H1 (cell line): ENCODE data around the gene CACNA1G. TPM values are rescaled to one million over a fixed set of nuclear protein-coding genes. Genes with fewer than 3 reads are reported as not detected.

ENCODE experiments used
- CTCF ChIA-PET: fragments of 300-600 bp; sonication (Branson Sonifier 250); formaldehyde crosslinking; loops from one replicate; lab custom pipeline; 2021; ENCODE audit not compliant: partially characterized antibody; lab: Charles Lee
- POLR2A ChIA-PET: fragments of 300-600 bp; sonication (Branson Sonifier 250); formaldehyde crosslinking; loops from one replicate; lab custom pipeline; 2021; ENCODE audit warnings: inconsistent platforms; ENCODE audit not compliant: partially characterized antibody; lab: Charles Lee
- DNase-seq, 2 experiments: peaks; one replicate each; pipeline versions ENCODE4 v3.0.0 to v3.0.0-alpha.2; 2010 to 2022; ENCODE audit warnings: low spot score in 2 of 2, low read depth in 1 of 2, mixed read lengths in 1 of 2
- FAIRE-seq: peaks from 2 replicates; lab custom pipeline; 2011; peaks lifted over from hg19 to GRCh38; lab: Jason Lieb, UNC
- H2AFZ ChIP-seq: 2 replicates; pipeline ENCODE4 v1.8.1; 2012; ENCODE audit warnings: low read length, inconsistent platforms
- H2AK5ac ChIP-seq: 2 replicates; pipeline ENCODE4 v1.6.1; 2013; ENCODE audit warnings: low read depth, low read length
- H2BK120ac ChIP-seq: replicated peaks from 2 replicates; pipeline ENCODE3; 2013; ENCODE audit warnings: low read depth, low read length, inconsistent platforms
- H2BK12ac ChIP-seq: 2 replicates; pipeline ENCODE4 v1.6.1; 2013; ENCODE audit warnings: low read depth, low read length
- H2BK15ac ChIP-seq: 2 replicates; pipeline ENCODE4 v1.6.1; 2013; ENCODE audit warnings: low read length
- H2BK20ac ChIP-seq: 2 replicates; pipeline ENCODE4 v1.6.1; 2013; ENCODE audit warnings: low read length
- H2BK5ac ChIP-seq: 2 replicates; pipeline ENCODE4 v1.6.1; 2013; ENCODE audit warnings: low read depth, low read length
- H3K14ac ChIP-seq: 2 replicates; pipeline ENCODE4 v1.6.1; 2013; ENCODE audit warnings: inconsistent platforms; ENCODE audit not compliant: insufficient read length
- H3K18ac ChIP-seq: 2 replicates; pipeline ENCODE4 v1.6.1; 2013; ENCODE audit warnings: low read length; ENCODE audit errors: extremely low read depth
- H3K23ac ChIP-seq: 2 replicates; pipeline ENCODE4 v1.6.1; 2013; ENCODE audit warnings: inconsistent platforms; ENCODE audit not compliant: insufficient read length
- H3K23me2 ChIP-seq: 2 replicates; pipeline ENCODE4 v1.6.1; 2013; ENCODE audit warnings: low read depth, low read length
- H3K27ac ChIP-seq: 2 replicates; pipeline ENCODE4 v1.6.1; 2011; ENCODE audit warnings: low read depth, low read length, inconsistent platforms
- H3K27me3 ChIP-seq, 4 experiments: replicated peaks in 1 of 4; 1 replicate in 1 of 4; 2 replicates in 3 of 4; pipeline versions ENCODE4 v1.6.1 to v1.8.1; 2011 to 2013; ENCODE audit warnings: low read length in 3 of 4, mild to moderate bottlenecking in 3 of 4, inconsistent platforms in 2 of 4, mixed read lengths in 2 of 4, moderate library complexity in 1 of 4; ENCODE audit not compliant: control insufficient read depth in 3 of 4, insufficient read depth in 3 of 4; ENCODE audit errors: extremely low read depth in 1 of 4
- H3K36me3 ChIP-seq, 4 experiments: 2 replicates each; pipeline versions ENCODE4 v1.6.1 to v1.8.1; 2011 to 2013; ENCODE audit warnings: mild to moderate bottlenecking in 4 of 4, low read length in 3 of 4, moderate library complexity in 2 of 4, control low read depth in 1 of 4, inconsistent platforms in 1 of 4; ENCODE audit not compliant: insufficient read depth in 4 of 4, control insufficient read depth in 2 of 4
- H3K4ac ChIP-seq: replicated peaks from 2 replicates; pipeline ENCODE3; 2013; ENCODE audit warnings: low read length, low read depth, mixed read lengths, inconsistent platforms; ENCODE audit not compliant: insufficient read length
- H3K4me1 ChIP-seq, 4 experiments: replicated peaks in 1 of 4; 1 replicate in 1 of 4; 2 replicates in 3 of 4; pipeline versions ENCODE4 v1.6.1 to v1.8.1; 2011 to 2013; ENCODE audit warnings: low read length in 3 of 4, inconsistent platforms in 2 of 4, mixed read lengths in 1 of 4; ENCODE audit not compliant: insufficient read depth in 4 of 4, control insufficient read depth in 3 of 4
- H3K4me2 ChIP-seq, 2 experiments: 2 replicates each; pipeline versions ENCODE4 v1.6.1 to v1.8.1; 2011 to 2013; ENCODE audit warnings: low read depth in 2 of 2, low read length in 2 of 2, control low read depth in 1 of 2, inconsistent platforms in 1 of 2, mild to moderate bottlenecking in 1 of 2; ENCODE audit not compliant: insufficient read depth in 1 of 2
- H3K4me3 ChIP-seq, 4 experiments: fragments of 200-600, 300-600 bp in 1 of 4; sonication (generic), shearing (Covaris generic), sonication (Bioruptor Twin) in 1 of 4; 2 replicates each; pipeline versions ENCODE4 v1.5.1 to v1.8.1; 2011 to 2016; ENCODE audit warnings: low read length in 4 of 4, low read depth in 3 of 4, control low read depth in 2 of 4, inconsistent platforms in 2 of 4, mild to moderate bottlenecking in 2 of 4, mixed read lengths in 1 of 4, moderate library complexity in 1 of 4; ENCODE audit not compliant: insufficient read depth in 2 of 4; ENCODE audit errors: extremely low read depth in 1 of 4
- H3K56ac ChIP-seq: replicated peaks from 2 replicates; pipeline ENCODE3; 2013; ENCODE audit warnings: low read depth, mild to moderate bottlenecking, mixed read lengths, low read length, inconsistent platforms; ENCODE audit not compliant: insufficient read length
- H3K79me1 ChIP-seq: 2 replicates; pipeline ENCODE4 v1.6.1; 2013; ENCODE audit warnings: low read depth, low read length, control low read depth
- H3K79me2 ChIP-seq, 2 experiments: 2 replicates each; pipeline versions ENCODE4 v1.6.1 to v1.8.1; 2012 to 2013; ENCODE audit warnings: low read length in 2 of 2, mild to moderate bottlenecking in 2 of 2, inconsistent platforms in 1 of 2; ENCODE audit not compliant: insufficient read depth in 2 of 2, control insufficient read depth in 1 of 2
- H3K9ac ChIP-seq, 4 experiments: replicated peaks in 1 of 4; 1 replicate in 1 of 4; 2 replicates in 3 of 4; pipeline versions ENCODE4 v1.6.1 to v1.8.1; 2011 to 2013; ENCODE audit warnings: low read depth in 3 of 4, low read length in 3 of 4, control low read depth in 2 of 4, mild to moderate bottlenecking in 2 of 4, moderate library complexity in 2 of 4, inconsistent platforms in 1 of 4; ENCODE audit errors: extremely low read depth in 1 of 4
- H3K9me3 ChIP-seq, 2 experiments: 2 replicates each; pipeline versions ENCODE4 v1.6.1 to v1.8.1; 2012 to 2013; ENCODE audit warnings: mild to moderate bottlenecking in 2 of 2, moderate library complexity in 2 of 2, control low read depth in 1 of 2, inconsistent platforms in 1 of 2, low read depth in 1 of 2, low read length in 1 of 2, mixed read lengths in 1 of 2; ENCODE audit not compliant: insufficient read depth in 2 of 2
- H4K20me1 ChIP-seq, 2 experiments: replicated peaks in 1 of 2; 2 replicates each; pipeline versions ENCODE3 to v1.8.1; 2011 to 2013; ENCODE audit warnings: inconsistent platforms in 2 of 2, low read length in 2 of 2, mild to moderate bottlenecking in 1 of 2; ENCODE audit not compliant: insufficient read depth in 2 of 2, control insufficient read depth in 1 of 2
- H4K5ac ChIP-seq: 2 replicates; pipeline ENCODE4 v1.6.1; 2013; ENCODE audit warnings: low read length, low read depth, mixed read lengths, inconsistent platforms; ENCODE audit not compliant: insufficient read length
- H4K8ac ChIP-seq: 2 replicates; pipeline ENCODE4 v1.8.0; 2013; ENCODE audit warnings: mild to moderate bottlenecking, moderate library complexity, low read length, inconsistent platforms; ENCODE audit not compliant: insufficient read depth; ENCODE audit errors: extremely low read depth
- H4K91ac ChIP-seq: replicated peaks from 2 replicates; pipeline ENCODE3; 2013; ENCODE audit warnings: low read length, mixed read lengths, inconsistent platforms; ENCODE audit not compliant: insufficient read length
- ATF3 ChIP-seq: IDR thresholded peaks from 2 replicates; pipeline ENCODE4 v1.6.1; 2011; ENCODE audit warnings: low read depth, mild to moderate bottlenecking, low read length; ENCODE audit not compliant: insufficient read depth
- BCL11A ChIP-seq, 2 experiments: IDR thresholded peaks; one replicate each; pipeline ENCODE4 v1.6.1; 2011; ENCODE audit warnings: low read depth in 2 of 2, low read length in 2 of 2, mild to moderate bottlenecking in 2 of 2
- CHD2 ChIP-seq: IDR thresholded peaks from 2 replicates; pipeline ENCODE4 v1.6.1; 2012; ENCODE audit warnings: low read length, improper control_type of control experiment
- CTBP2 ChIP-seq: IDR thresholded peaks from 2 replicates; pipeline ENCODE4 v1.7.0; 2011; ENCODE audit warnings: borderline replicate concordance, mild to moderate bottlenecking, moderate library complexity, mixed read lengths, low read length; ENCODE audit not compliant: insufficient read depth, insufficient read length
- GTF2F1 ChIP-seq: IDR thresholded peaks from 2 replicates; pipeline ENCODE4 v1.6.1; 2012; ENCODE audit warnings: low read depth, low read length, improper control_type of control experiment, borderline replicate concordance
- HDAC2 ChIP-seq, 2 experiments: fragments of 300-600 bp in 1 of 2; sonication (generic) in 1 of 2; IDR thresholded peaks; 2 replicates each; pipeline ENCODE4 v1.6.1; 2011 to 2012; ENCODE audit warnings: low read depth in 2 of 2, low read length in 2 of 2, mild to moderate bottlenecking in 2 of 2, moderate library complexity in 2 of 2, borderline replicate concordance in 1 of 2, inconsistent platforms in 1 of 2
- HDAC6 ChIP-seq: IDR thresholded peaks from one replicate; pipeline ENCODE4 v1.7.1; 2012; ENCODE audit warnings: low read depth, mild to moderate bottlenecking, inconsistent platforms, low read length, moderate library complexity
- KDM1A ChIP-seq: fragments of 200-600, 300-600 bp; sonication (generic); IDR thresholded peaks from 2 replicates; pipeline ENCODE4 v1.7.1; 2016; ENCODE audit warnings: mild to moderate bottlenecking, low read length, borderline replicate concordance
- KDM4A ChIP-seq: IDR thresholded peaks from one replicate; pipeline ENCODE4 v1.7.1; 2012; ENCODE audit warnings: low read depth, mild to moderate bottlenecking, moderate library complexity, low read length, inconsistent platforms; ENCODE audit not compliant: severe bottlenecking
- PHF8 ChIP-seq: fragments of 200-600 bp; sonication (generic); conservative IDR thresholded peaks from 2 replicates; pipeline ENCODE4 v1.7.1; 2012; ENCODE audit warnings: low read depth, mild to moderate bottlenecking, inconsistent platforms, low read length, moderate library complexity
- RFX5 ChIP-seq: IDR thresholded peaks from 2 replicates; pipeline ENCODE4 v1.6.1; 2011; ENCODE audit warnings: low read depth, low read length, improper control_type of control experiment, borderline replicate concordance
- ZNF274 ChIP-seq: IDR thresholded peaks from 2 replicates; pipeline ENCODE4 v1.7.0; 2012; ENCODE audit warnings: low read length, borderline replicate concordance; ENCODE audit errors: extremely low read depth
- WGBS, 2 experiments: shearing (Covaris generic) in 1 of 2; methylation state at CpG; one replicate each; pipeline versions ENCODE4 v1.1.6 to v1.1.7; 2013 to 2015; ENCODE audit warnings: low lambda C conversion rate in 2 of 2, mixed read lengths in 2 of 2, inconsistent platforms in 1 of 2, low coverage in 1 of 2, missing lambda C conversion rate in 1 of 2; ENCODE audit not compliant: insufficient replicate concordance in 2 of 2, insufficient coverage in 1 of 2, insufficient read length in 1 of 2; ENCODE audit errors: extremely low coverage in 1 of 2, missing lambda C conversion rate in 1 of 2; 5-methylcytosine and 5-hydroxymethylcytosine counted together
- polyA plus RNA-seq, 7 experiments: library from polyadenylated mRNA; depleted of rRNA in 3 of 7; stranded (reverse) in 5 of 7; unstranded in 2 of 7; fragments of >200 nt in 5 of 7; fragments of 200-250 nt in 2 of 7; gene quantifications; 1 replicate in 5 of 7; 2 replicates in 1 of 7; 4 replicates in 1 of 7; pipeline versions ENCODE4 v1.2.1 to v1.2.3, GENCODE V29; 2011 to 2013; ENCODE audit warnings: missing spikeins in 2 of 7, mixed read lengths in 2 of 7
- total RNA-seq: library from RNA; stranded (reverse); fragmentation: NEBNext Ultra II Directional; extraction: Animal tissue kit (Norgen Biotek cat#: 25700); gene quantifications from 2 replicates; pipeline ENCODE4 v1.2.1, GENCODE V29; 2021

The CACNA1G gene
- total and polyA plus RNA-seq, 2 of the 8 experiments (the other 6 are each of a cell fraction or from before 2014, with no cell fraction given) = 2.9 to 4.9 TPM

GRCh38 chr17:50647187-50647586 lies 86.7 kb downstream of the CACNA1G start:
- H3K4me3 ChIP-seq = no peak overlapping the region
- H3K14ac ChIP-seq = no peak overlapping the region
- CTCF ChIA-PET = interaction anchor here (0.8 to 5.3 kb wide), 8 partner anchors 12 to 165 kb away, joined by 3 to 22 read pairs (median 6); no protein-coding TSS in a partner anchor
- TF ChIP-seq RFX5 (no peak), CTBP2 (no peak), HDAC6 (no peak), GTF2F1 (no peak), CHD2 (no peak), KDM1A (no peak), HDAC2 (IDR thresholded peaks at IDR 0.05; ENCODE audit: borderline replicate concordance in 1 of 2, low read depth in 2 of 2, low read length in 2 of 2) (no peak), KDM4A (no peak), ZNF274 (no peak), BCL11A (IDR thresholded peaks at IDR 0.05; ENCODE audit: low read depth in 2 of 2, low read length in 2 of 2) (no peak), ATF3 (no peak), PHF8 (no peak)

More at GRCh38 chr17:50647187-50647586, 86.7 kb downstream of the CACNA1G start:
- no peaks in the 10 kb centered on the region for H3K4me1 ChIP-seq
- H3K23me2 ChIP-seq = no peaks in the 10 kb centered on the region
- H3K9me3 ChIP-seq = no peaks in the 10 kb centered on the region
- H3K36me3 ChIP-seq = no peaks in the 10 kb centered on the region
- H3K23ac ChIP-seq = no peak overlapping the region
- POLR2A ChIA-PET = interaction anchor here (1.4 kb wide), 1 partner anchor 10 kb away, joined by 7 read pairs; no protein-coding TSS in a partner anchor
- H2BK20ac ChIP-seq = no peak overlapping the region
- no peaks in the 10 kb centered on the region for H3K79me1 ChIP-seq
- H3K27ac ChIP-seq = no peak overlapping the region
- H3K27me3 ChIP-seq = no peaks in the 10 kb centered on the region
- no peak overlapping the region for H2AK5ac ChIP-seq
- H4K5ac ChIP-seq = no peak overlapping the region
- DNase-seq (no peak), FAIRE-seq (no peak)
- 71% methylated on average over 2 of the region's 2 CpGs; no CpG with 5 or more reads in 1 of the 2 experiments for WGBS, 2 experiments
- H3K56ac ChIP-seq = no peak overlapping the region
- H4K20me1 ChIP-seq = no peaks in the 10 kb centered on the region
- no peak overlapping the region for H2BK120ac ChIP-seq
- no peak overlapping the region for H3K4ac ChIP-seq
- H2AFZ ChIP-seq = no peak overlapping the region
- H2BK5ac ChIP-seq = no peak overlapping the region
- H3K9ac ChIP-seq = no peak overlapping the region
- H3K4me2 ChIP-seq = no peak overlapping the region
- H3K18ac ChIP-seq = no peak overlapping the region
- H4K91ac ChIP-seq = no peak overlapping the region
- no peak overlapping the region for H2BK15ac ChIP-seq
- no peak overlapping the region for H4K8ac ChIP-seq
- no peak overlapping the region for H2BK12ac ChIP-seq
- H3K79me2 ChIP-seq = no peaks in the 10 kb centered on the region
